ENCODE data around the gene FGF14. TPM values are rescaled to one million over a fixed set of nuclear protein-coding genes. Genes with fewer than 3 reads are reported as not detected.

The FGF14 gene
- total RNA-seq, 3 donors from 2014 or later: 0.43 to 2.5 (median 0.70) TPM

GRCh38 chr13:102131246-102131645 lies 270.6 kb downstream of the FGF14 start:
- Histone ChIP-seq H3K36me3 (ENCODE audit: low read depth) (no peaks in the 10 kb centered on the region), H3K4me1 (ENCODE audit: low read depth) (no peaks in the 10 kb centered on the region), H3K9me3 (no peaks in the 10 kb centered on the region), H3K4me3 (no peak overlapping the region)
- no peak for DNase-seq
- intact Hi-C loops (cut with DNase I, micrococcal nuclease): no loop called here
- no peak for TF ChIP-seq CTCF (IDR thresholded peaks at IDR 0.05)
- ATAC-seq: no peak

- DNase-seq (no peak), ATAC-seq (no peak)
- no peaks in the 10 kb centered on the region for H3K4me1 ChIP-seq (ENCODE audit: low read depth)
- no peak overlapping the region for H3K4me3 ChIP-seq
- TF ChIP-seq CTCF (IDR thresholded peaks at IDR 0.05): no peak
- intact Hi-C loops (cut with DNase I, micrococcal nuclease): no loop called here
- H3K36me3 ChIP-seq (ENCODE audit: low read depth): no peaks in the 10 kb centered on the region
- H3K9me3 ChIP-seq: no peaks in the 10 kb centered on the region
Measured at GRCh38 chr13:102128216-102128810, 273.5 kb downstream of the FGF14 start.

- H3K9me3 ChIP-seq: no peaks in the 10 kb centered on the region
- ATAC-seq: no peak
- no peak for TF ChIP-seq CTCF (IDR thresholded peaks at IDR 0.05)
- no peak overlapping the region for H3K4me3 ChIP-seq
- H3K36me3 ChIP-seq (ENCODE audit: low read depth): no peaks in the 10 kb centered on the region
- intact Hi-C loops (cut with DNase I, micrococcal nuclease): no loop called here
- H3K4me1 ChIP-seq (ENCODE audit: low read depth): no peaks in the 10 kb centered on the region
- DNase-seq: no peak
Measured at GRCh38 chr13:102127153-102127552, 274.7 kb downstream of the FGF14 start.

GRCh38 chr13:102122147-102122546 lies 279.7 kb downstream of the FGF14 start:
- no peak for TF ChIP-seq CTCF (IDR thresholded peaks at IDR 0.05)
- intact Hi-C loops (cut with DNase I, micrococcal nuclease): no loop called here
- Histone ChIP-seq H3K36me3 (ENCODE audit: low read depth) (no peaks in the 10 kb centered on the region), H3K4me1 (ENCODE audit: low read depth) (no peaks in the 10 kb centered on the region), H3K9me3 (no peaks in the 10 kb centered on the region), H3K4me3 (no peak overlapping the region)
- DNase-seq (no peak), ATAC-seq (no peak)

DNA sequence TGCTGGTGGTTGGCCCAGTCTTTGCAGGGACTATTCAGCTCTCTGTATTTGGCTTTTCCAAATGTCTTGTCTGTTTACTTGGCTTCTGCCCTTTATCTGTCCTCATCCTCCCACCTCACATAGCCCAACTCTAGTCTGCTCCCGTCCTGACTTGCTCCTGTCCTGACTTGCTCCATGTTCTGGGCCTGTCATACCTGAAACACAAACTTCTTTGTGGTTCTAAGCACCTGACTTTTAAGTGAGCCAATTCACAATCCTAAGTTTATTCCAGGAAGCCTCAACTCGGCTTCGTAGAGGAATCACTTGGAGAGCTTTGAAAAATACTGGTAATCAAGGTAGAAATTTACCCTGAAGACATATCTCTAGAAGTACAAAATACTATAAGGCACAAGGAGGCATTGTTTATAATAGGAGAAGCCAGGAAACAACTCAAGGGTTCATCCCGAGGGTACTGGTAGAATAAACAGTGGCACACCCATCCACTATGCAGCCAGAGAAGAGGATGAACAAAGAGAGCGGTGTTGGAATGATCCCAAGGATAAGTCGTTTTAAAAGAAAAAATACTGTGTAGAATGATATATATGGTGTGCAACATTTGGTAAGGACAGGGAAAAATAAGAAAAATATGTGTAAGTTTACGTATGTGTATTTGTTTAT lies 284.5 kb downstream of the FGF14 start:
- intact Hi-C loops (cut with DNase I, micrococcal nuclease): no loop called here
- no peak for ATAC-seq
- H3K4me3 ChIP-seq: no peak overlapping the region
- DNase-seq: no peak
- no peaks in the 10 kb centered on the region for H3K36me3 ChIP-seq (ENCODE audit: low read depth)
- TF ChIP-seq CTCF (IDR thresholded peaks at IDR 0.05): no peak
- no peaks in the 10 kb centered on the region for H3K4me1 ChIP-seq (ENCODE audit: low read depth)
- H3K9me3 ChIP-seq: no peaks in the 10 kb centered on the region
